ENCODE results near the gene FAM53C.

DNA sequence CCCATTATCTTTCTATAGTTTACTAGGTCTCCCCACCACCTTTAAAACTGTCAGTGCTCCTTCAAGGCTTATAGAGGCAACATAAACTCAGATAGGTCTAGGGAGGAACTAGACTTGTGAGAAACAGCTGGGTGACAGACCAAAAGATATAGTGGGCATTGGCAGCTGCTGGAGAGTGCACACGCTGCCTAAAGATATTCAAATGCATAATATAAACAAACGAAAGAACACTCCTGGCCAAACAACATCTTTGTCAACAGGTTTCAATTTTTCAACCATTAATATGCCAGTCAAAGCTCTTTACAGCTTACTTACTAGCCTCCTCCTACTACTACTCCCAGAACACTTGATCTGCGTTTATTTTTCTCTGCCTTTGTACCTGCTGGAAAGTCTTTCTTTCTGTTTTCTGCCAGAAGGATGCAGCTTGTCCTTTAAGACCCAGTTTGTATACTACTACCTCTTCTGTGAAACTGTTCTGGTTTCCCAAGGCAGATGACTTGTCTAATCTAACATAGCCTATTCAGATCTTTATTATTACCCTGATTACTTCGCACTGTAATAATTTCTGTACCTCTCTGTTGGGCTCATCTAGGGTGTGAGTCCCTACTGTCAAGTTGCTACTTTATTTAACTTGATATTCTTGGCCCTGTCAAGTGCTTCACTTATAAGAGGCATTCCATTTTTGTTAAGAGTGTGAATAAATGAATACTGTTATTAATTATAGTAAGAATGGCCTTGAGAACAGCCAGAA lies 28.7 kb downstream of the FAM53C start:
- TF ChIP-seq CTCF (IDR thresholded peaks at IDR 0.05) (no peak), POLR2A (IDR thresholded peaks at IDR 0.05) (no peak)
